ENCODE results near the gene CTNNA1.

Gene CTNNA1

GRCh38 chr5:138983984-138984383, 230.8 kb downstream of the CTNNA1 start:
- no peak for TF ChIP-seq POLR2A (IDR thresholded peaks at IDR 0.05; ENCODE audit: low read depth, low read length)
- TF ChIP-seq TAF1 (IDR thresholded peaks at IDR 0.05; ENCODE audit: borderline replicate concordance, low read depth, low read length), result no peak
- TF ChIP-seq POLR2AphosphoS5 (IDR thresholded peaks at IDR 0.05; ENCODE audit: low read depth, low read length), result no peak
- FAIRE-seq (no peak), DNase-seq (ENCODE audit: insufficient read length) (no peak)

All from GM12892 (cell line).